ENCODE data around the gene POPDC3. TPM values are rescaled to one million over a fixed set of nuclear protein-coding genes. Genes with fewer than 3 reads are reported as not detected.

The POPDC3 gene
- total and polyA plus RNA-seq, 12 donors: 31.1 to 59.7 (median 39.0) TPM

GRCh38 chr6:105153676-105154075 is 26.1 kb downstream of the POPDC3 start:
- 94 to 95% methylated on average over 3 of the region's 3 CpGs for WGBS, 2 donors
- peaks cover 0 to 4% (median 0%) of the 10 kb centered on the region in 7 donors for H3K27me3 ChIP-seq
- peaks cover 0 to 27% (median 0%) of the 10 kb centered on the region in 9 donors for H3K36me3 ChIP-seq
- H3K4me1 ChIP-seq: no peaks in the 10 kb centered on the region
- intact Hi-C loops (cut with DNase I): no loop called here
- no peak overlapping the region for H3K27ac ChIP-seq
- DNase-seq (no peak), ATAC-seq (no peak)
- no peak overlapping the region for H3K4me3 ChIP-seq
- H3K9me3 ChIP-seq: no peaks in the 10 kb centered on the region
- TF ChIP-seq, protein P1, sequence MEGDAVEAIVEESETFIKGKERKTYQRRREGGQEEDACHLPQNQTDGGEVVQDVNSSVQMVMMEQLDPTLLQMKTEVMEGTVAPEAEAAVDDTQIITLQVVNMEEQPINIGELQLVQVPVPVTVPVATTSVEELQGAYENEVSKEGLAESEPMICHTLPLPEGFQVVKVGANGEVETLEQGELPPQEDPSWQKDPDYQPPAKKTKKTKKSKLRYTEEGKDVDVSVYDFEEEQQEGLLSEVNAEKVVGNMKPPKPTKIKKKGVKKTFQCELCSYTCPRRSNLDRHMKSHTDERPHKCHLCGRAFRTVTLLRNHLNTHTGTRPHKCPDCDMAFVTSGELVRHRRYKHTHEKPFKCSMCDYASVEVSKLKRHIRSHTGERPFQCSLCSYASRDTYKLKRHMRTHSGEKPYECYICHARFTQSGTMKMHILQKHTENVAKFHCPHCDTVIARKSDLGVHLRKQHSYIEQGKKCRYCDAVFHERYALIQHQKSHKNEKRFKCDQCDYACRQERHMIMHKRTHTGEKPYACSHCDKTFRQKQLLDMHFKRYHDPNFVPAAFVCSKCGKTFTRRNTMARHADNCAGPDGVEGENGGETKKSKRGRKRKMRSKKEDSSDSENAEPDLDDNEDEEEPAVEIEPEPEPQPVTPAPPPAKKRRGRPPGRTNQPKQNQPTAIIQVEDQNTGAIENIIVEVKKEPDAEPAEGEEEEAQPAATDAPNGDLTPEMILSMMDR (IDR thresholded peaks at IDR 0.05): no peak

- H3K36me3 ChIP-seq: peaks cover 0 to 28% (median 0%) of the 10 kb centered on the region in 9 donors
- H3K9me3 ChIP-seq: no peaks in the 10 kb centered on the region
- H3K4me1 ChIP-seq: no peaks in the 10 kb centered on the region
- no peaks in the 10 kb centered on the region for H3K27me3 ChIP-seq
- no peak overlapping the region for H3K27ac ChIP-seq
- ATAC-seq: no peak
- intact Hi-C loops (cut with DNase I): no loop called here
- H3K4me3 ChIP-seq: no peak overlapping the region
- TF ChIP-seq, protein P1 (IDR thresholded peaks at IDR 0.05): no peak
- DNase-seq: no peak
Measured at GRCh38 chr6:105152880-105153279, 26.9 kb downstream of the POPDC3 start.

DNA sequence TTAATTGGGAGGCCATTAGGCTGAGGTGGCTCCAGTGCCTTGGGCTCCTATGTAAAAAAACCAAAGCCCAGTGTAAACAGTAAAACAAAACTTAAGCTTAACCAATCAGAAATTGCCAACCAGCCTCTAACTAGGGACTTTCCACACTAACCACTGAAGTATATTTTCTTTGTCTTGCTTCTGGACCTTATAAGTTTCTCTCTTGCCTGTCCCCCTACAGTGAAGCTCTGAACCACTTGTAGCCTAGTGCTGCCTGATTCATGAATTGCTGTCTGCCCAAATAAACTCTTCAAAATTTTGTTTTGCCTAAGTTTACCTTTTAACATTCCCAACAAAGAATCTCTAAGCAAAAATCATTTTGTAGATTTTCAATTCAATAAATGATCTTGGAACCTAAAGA is 28.2 kb downstream of the POPDC3 start:
- no peaks in the 10 kb centered on the region for H3K9me3 ChIP-seq
- no peaks in the 10 kb centered on the region for H3K27me3 ChIP-seq
- no peaks in the 10 kb centered on the region for H3K4me1 ChIP-seq
- peaks cover 0 to 29% (median 0%) of the 10 kb centered on the region in 9 donors for H3K36me3 ChIP-seq
- TF ChIP-seq, protein P1 (IDR thresholded peaks at IDR 0.05): no peak
- no peak overlapping the region for H3K4me3 ChIP-seq
- ATAC-seq: no peak
- intact Hi-C loops (cut with DNase I): no loop called here
- no peak for DNase-seq
- H3K27ac ChIP-seq: no peak overlapping the region

GRCh38 chr6:105138141-105138540 is 41.7 kb downstream of the POPDC3 start:
- intact Hi-C loops (cut with DNase I): loop anchor here in 4 of 10 donors (5.0 to 10.0 kb wide), 4 partner anchors 217 to 276 kb away; no protein-coding TSS in a partner anchor
- TF ChIP-seq, protein P1 (IDR thresholded peaks at IDR 0.05): no peak
- Histone ChIP-seq H3K36me3 (peaks cover 0 to 8% (median 0%) of the 10 kb centered on the region in 9 donors), H3K27ac (no peak overlapping the region), H3K9me3 (no peaks in the 10 kb centered on the region), H3K4me3 (peak overlapping the region in 4 of 10 donors; percentile 76 to 94 (median 86)), H3K27me3 (peaks cover 0 to 60% (median 0%) of the 10 kb centered on the region in 7 donors), H3K4me1 (peaks cover 0 to 15% (median 7%) of the 10 kb centered on the region in 9 donors)
- no peak for ATAC-seq
- WGBS, 2 donors: 89 to 90% methylated on average over 2 of the region's 2 CpGs
- no peak for DNase-seq

Measured in heart right ventricle (tissue), 16 donors.